Neural progenitor cell (in vitro differentiated cells): ENCODE data around the gene PRRT4.

Experiments
- EZH2phosphoT487 ChIP-seq: fragments of 200-600 bp; sonication (generic); IDR thresholded peaks from 2 replicates; pipeline ENCODE4 v1.6.1; 2017; ENCODE audit warnings: antibody characterized with exemption
- TF ChIP-seq, protein P1 (sequence below): fragments of 200-600 bp; sonication (generic); IDR thresholded peaks from 2 replicates; pipeline ENCODE4 v1.5.1; 2017; ENCODE audit warnings: antibody characterized with exemption, mild to moderate bottlenecking

DNA sequence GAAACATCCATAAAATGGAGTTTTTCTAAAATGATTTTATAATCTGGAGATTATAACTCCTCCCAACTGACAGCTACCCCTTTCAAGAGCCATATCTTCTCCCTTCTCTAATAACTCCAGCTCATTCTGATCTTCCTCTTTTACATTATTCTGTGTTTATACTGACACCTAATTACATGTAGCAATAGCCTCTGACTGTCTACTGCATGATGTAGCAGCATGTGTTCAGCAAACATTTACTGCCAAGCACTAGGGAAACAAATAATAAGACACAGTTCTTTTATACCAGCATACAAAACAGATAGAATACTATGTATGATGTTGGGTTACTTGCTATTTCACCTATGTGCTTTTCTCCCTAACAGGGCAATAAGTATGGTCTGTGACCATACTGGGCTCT lies 38.5 kb downstream of the PRRT4 start:
- no peak for TF ChIP-seq EZH2phosphoT487
- TF ChIP-seq, protein P1, sequence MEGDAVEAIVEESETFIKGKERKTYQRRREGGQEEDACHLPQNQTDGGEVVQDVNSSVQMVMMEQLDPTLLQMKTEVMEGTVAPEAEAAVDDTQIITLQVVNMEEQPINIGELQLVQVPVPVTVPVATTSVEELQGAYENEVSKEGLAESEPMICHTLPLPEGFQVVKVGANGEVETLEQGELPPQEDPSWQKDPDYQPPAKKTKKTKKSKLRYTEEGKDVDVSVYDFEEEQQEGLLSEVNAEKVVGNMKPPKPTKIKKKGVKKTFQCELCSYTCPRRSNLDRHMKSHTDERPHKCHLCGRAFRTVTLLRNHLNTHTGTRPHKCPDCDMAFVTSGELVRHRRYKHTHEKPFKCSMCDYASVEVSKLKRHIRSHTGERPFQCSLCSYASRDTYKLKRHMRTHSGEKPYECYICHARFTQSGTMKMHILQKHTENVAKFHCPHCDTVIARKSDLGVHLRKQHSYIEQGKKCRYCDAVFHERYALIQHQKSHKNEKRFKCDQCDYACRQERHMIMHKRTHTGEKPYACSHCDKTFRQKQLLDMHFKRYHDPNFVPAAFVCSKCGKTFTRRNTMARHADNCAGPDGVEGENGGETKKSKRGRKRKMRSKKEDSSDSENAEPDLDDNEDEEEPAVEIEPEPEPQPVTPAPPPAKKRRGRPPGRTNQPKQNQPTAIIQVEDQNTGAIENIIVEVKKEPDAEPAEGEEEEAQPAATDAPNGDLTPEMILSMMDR, result no peak
